ENCODE measurements around the gene PTCH1. TPM values are rescaled to one million over a fixed set of nuclear protein-coding genes. Genes with fewer than 3 reads are reported as not detected.

Gene PTCH1
- polyA plus RNA-seq, 1 donor (not counting 4 experiments of a cell fraction or from before 2014, with no cell fraction given), result 1.7 TPM

DNA sequence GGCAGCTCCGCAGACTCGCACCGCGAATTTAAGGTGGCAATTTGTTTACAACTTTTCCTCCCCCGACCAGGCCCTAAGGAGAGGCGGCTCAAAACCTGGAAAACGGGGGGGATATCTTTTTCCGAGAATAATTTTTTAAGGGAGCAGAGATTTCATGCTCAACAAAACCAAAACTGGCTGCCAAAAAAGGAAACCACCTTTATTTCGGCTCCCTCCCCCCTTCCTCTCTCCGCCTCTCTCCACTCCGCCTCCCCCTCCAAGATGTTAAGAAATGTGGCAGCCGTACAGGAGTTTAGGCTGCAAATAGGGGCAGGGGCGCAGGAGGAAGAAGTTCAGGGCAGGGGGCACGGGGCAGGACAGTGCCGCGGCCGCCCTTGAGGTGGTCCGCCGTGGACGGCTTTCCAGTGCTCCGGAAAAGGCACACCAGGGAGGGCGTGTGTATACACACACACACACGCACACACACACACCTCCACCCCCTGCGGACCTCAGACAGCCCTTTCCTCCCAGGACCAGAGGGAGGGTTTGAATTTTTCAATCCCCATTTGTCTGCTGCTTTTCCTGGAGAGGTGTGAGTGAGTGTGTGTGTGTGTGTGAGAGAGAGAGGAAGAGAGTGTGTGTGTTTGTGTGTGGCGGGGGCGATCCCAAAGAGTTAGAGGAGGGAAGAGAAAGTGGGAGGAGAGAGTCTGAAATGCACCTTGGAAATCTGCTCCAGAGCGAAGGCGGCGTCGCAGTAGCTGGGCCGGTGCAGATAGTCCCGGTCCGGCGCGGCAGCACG lies 9.1 kb downstream of the PTCH1 start:
- FAIRE-seq, result no peak

DNA sequence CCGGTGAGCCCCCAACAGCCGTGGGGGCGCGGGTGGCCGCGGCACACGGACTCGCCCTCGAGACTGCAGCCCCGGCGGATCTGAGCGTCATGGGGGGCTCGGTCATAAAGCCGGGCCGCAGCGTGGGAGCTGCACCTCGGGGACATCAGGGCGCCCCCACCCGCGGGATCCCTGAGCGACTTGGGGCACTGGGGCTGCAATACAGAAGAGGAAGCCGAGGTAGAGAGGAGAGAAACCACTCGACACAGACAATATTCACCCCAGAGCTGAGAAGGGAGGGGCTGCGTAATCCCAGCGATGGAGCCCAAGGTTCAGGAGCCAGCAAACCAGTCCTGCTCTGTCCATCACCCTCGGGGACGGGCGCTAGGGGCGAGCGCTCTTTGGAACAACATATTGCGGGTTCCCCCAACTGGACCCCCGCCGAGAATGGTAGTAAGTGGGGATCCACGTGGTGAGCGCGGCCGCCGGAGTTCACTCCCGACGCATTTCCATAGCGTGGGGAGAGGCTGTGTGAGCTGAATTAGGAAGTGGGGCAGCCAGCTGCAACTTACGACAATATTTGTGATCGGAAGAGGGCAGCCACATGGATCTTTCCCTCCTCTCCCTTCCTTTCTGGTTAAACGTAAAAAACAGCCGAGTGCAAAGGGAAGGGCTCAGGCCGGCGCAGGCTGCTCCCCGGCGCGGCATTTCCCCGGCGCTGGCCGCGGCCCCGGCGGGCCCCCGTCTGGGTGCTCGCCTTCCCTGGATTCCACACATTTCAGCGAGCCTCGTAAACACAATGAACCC lies 9.9 kb downstream of the PTCH1 start:
- Histone ChIP-seq H2AFZ (ENCODE audit: control insufficient read depth, low read length) (peak overlapping the region; percentile 90), H3K4me1 (ENCODE audit: control insufficient read depth, extremely low read depth, insufficient read depth, low read length) (peaks cover 14% of the 10 kb centered on the region), H3K4me3 (ENCODE audit: control insufficient read depth in 2 of 3, extremely low read depth in 1 of 3, insufficient read depth in 2 of 3, low read depth in 1 of 3, low read length in 3 of 3) (peak overlapping the region; percentile 73 to 95 (median 91)), H3K79me2 (ENCODE audit: control insufficient read depth, insufficient read depth, low read length) (no peaks in the 10 kb centered on the region), H3K27ac (ENCODE audit: control insufficient read depth, insufficient read depth, low read length) (peak overlapping the region; percentile 83), H3K36me3 (ENCODE audit: control insufficient read depth in 2 of 2, extremely low read depth in 1 of 2, insufficient read depth in 2 of 2, low read length in 2 of 2) (no peaks in the 10 kb centered on the region), H4K20me1 (ENCODE audit: control insufficient read depth, extremely low read depth, insufficient read depth, low read length) (no peaks in the 10 kb centered on the region), H3K9ac (ENCODE audit: control insufficient read depth, extremely low read depth, insufficient read depth, low read length) (peak overlapping the region; percentile 81), H3K9me3 (ENCODE audit: control insufficient read depth, low read depth, low read length) (no peaks in the 10 kb centered on the region), H3K4me2 (ENCODE audit: control insufficient read depth, extremely low read depth, insufficient read depth, low read depth, low read length) (peak overlapping the region; percentile 98), H3K27me3 (ENCODE audit: control insufficient read depth, extremely low read depth, insufficient read depth, low read length) (no peaks in the 10 kb centered on the region), H3K9me1 (ENCODE audit: control insufficient read depth, extremely low read depth, insufficient read depth, low read length) (no peaks in the 10 kb centered on the region)
- dilution Hi-C loops (cut with MboI; ENCODE audit: extremely low pct_ligation_motif_present, low sequenced_read_pairs), result no loop called here
- no peak for DNase-seq (ENCODE audit: low read depth, low spot score)
- FAIRE-seq, result no peak
- TF ChIP-seq EZH2 (IDR thresholded peaks at IDR 0.05; ENCODE audit: low read length), result no peak
- TF ChIP-seq, protein P1, sequence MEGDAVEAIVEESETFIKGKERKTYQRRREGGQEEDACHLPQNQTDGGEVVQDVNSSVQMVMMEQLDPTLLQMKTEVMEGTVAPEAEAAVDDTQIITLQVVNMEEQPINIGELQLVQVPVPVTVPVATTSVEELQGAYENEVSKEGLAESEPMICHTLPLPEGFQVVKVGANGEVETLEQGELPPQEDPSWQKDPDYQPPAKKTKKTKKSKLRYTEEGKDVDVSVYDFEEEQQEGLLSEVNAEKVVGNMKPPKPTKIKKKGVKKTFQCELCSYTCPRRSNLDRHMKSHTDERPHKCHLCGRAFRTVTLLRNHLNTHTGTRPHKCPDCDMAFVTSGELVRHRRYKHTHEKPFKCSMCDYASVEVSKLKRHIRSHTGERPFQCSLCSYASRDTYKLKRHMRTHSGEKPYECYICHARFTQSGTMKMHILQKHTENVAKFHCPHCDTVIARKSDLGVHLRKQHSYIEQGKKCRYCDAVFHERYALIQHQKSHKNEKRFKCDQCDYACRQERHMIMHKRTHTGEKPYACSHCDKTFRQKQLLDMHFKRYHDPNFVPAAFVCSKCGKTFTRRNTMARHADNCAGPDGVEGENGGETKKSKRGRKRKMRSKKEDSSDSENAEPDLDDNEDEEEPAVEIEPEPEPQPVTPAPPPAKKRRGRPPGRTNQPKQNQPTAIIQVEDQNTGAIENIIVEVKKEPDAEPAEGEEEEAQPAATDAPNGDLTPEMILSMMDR (optimal IDR thresholded peaks at IDR 0.05 in 1 of 3, IDR thresholded peaks at IDR 0.05 in 1 of 3, conservative IDR thresholded peaks at IDR 0.05 in 1 of 3; ENCODE audit: extremely low read depth in 1 of 3, insufficient read depth in 2 of 3, low read length in 3 of 3), result no peak

More for the DNA sequence above, 9.1 kb downstream of the PTCH1 start:
- Histone ChIP-seq H4K20me1 (ENCODE audit: control insufficient read depth, extremely low read depth, insufficient read depth, low read length) (no peaks in the 10 kb centered on the region), H3K4me1 (ENCODE audit: control insufficient read depth, extremely low read depth, insufficient read depth, low read length) (peaks cover 22% of the 10 kb centered on the region), H3K4me2 (ENCODE audit: control insufficient read depth, extremely low read depth, insufficient read depth, low read depth, low read length) (peak overlapping the region; percentile 98), H3K9me3 (ENCODE audit: control insufficient read depth, low read depth, low read length) (no peaks in the 10 kb centered on the region), H3K79me2 (ENCODE audit: control insufficient read depth, insufficient read depth, low read length) (no peaks in the 10 kb centered on the region), H3K27me3 (ENCODE audit: control insufficient read depth, extremely low read depth, insufficient read depth, low read length) (no peaks in the 10 kb centered on the region), H3K4me3 (ENCODE audit: control insufficient read depth in 2 of 3, extremely low read depth in 1 of 3, insufficient read depth in 2 of 3, low read depth in 1 of 3, low read length in 3 of 3) (peak overlapping the region; percentile 73 to 95 (median 91)), H2AFZ (ENCODE audit: control insufficient read depth, low read length) (peak overlapping the region; percentile 90), H3K27ac (ENCODE audit: control insufficient read depth, insufficient read depth, low read length) (peak overlapping the region; percentile 83), H3K36me3 (ENCODE audit: control insufficient read depth in 2 of 2, extremely low read depth in 1 of 2, insufficient read depth in 2 of 2, low read length in 2 of 2) (no peaks in the 10 kb centered on the region), H3K9ac (ENCODE audit: control insufficient read depth, extremely low read depth, insufficient read depth, low read length) (peak overlapping the region; percentile 81), H3K9me1 (ENCODE audit: control insufficient read depth, extremely low read depth, insufficient read depth, low read length) (no peaks in the 10 kb centered on the region)
- TF ChIP-seq EZH2 (IDR thresholded peaks at IDR 0.05; ENCODE audit: low read length), result no peak
- TF ChIP-seq, protein P1 (optimal IDR thresholded peaks at IDR 0.05 in 1 of 3, IDR thresholded peaks at IDR 0.05 in 1 of 3, conservative IDR thresholded peaks at IDR 0.05 in 1 of 3; ENCODE audit: extremely low read depth in 1 of 3, insufficient read depth in 2 of 3, low read length in 3 of 3), result no peak
- no peak for DNase-seq (ENCODE audit: low read depth, low spot score)
- dilution Hi-C loops (cut with MboI; ENCODE audit: extremely low pct_ligation_motif_present, low sequenced_read_pairs), result no loop called here

Data from keratinocyte (primary cell).